ENCODE data around the gene TGFB2. TPM values are rescaled to one million over a fixed set of nuclear protein-coding genes. Genes with fewer than 3 reads are reported as not detected.

Gene TGFB2
- total RNA-seq, 3 donors from 2014 or later (not counting 1 experiment from before 2014, with no cell fraction given), result 0.07 TPM; not detected in 2

DNA sequence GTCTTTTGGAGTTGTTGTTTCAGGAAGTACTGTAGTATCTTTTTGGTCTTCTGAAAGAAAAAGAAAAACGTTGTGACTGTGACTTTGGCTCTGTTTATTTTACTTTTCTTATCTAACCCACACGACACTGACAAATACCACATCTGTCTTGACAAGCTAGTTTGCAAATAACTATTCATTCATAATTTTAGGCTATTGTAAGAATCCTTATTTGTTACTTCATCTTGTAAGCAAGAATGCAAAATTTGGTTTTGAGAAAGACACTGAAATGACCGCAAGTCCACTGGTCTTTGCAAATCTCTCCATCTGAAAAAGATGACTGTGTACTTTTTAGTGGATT is 12.7 kb downstream of the TGFB2 start:
- no peak overlapping the region for H3K4me3 ChIP-seq (ENCODE audit: low read length)
- no peaks in the 10 kb centered on the region for H3K4me1 ChIP-seq (ENCODE audit: control insufficient read depth, insufficient read depth, low read length)
- H3K27me3 Mint-ChIP-seq (ENCODE audit: low read depth in 2 of 2), result no peaks in the 10 kb centered on the region
- no peaks in the 10 kb centered on the region for H3K9me3 ChIP-seq (ENCODE audit: control insufficient read depth, insufficient read depth, low read length)
- no peaks in the 10 kb centered on the region for H3K36me3 Mint-ChIP-seq
- intact Hi-C loops (cut with micrococcal nuclease), result no loop called here
- no peaks in the 10 kb centered on the region for H3K4me1 Mint-ChIP-seq
- no peak overlapping the region for H3K27ac Mint-ChIP-seq
- no peak for ATAC-seq
- H3K9me3 Mint-ChIP-seq, result no peaks in the 10 kb centered on the region
- H3K27ac ChIP-seq (ENCODE audit: low read length), result no peak overlapping the region
- H3K27me3 ChIP-seq (ENCODE audit: control insufficient read depth, insufficient read depth, low read length), result no peaks in the 10 kb centered on the region
- no peaks in the 10 kb centered on the region for H3K36me3 ChIP-seq (ENCODE audit: control insufficient read depth, insufficient read depth, low read length)
- TF ChIP-seq, protein P1, sequence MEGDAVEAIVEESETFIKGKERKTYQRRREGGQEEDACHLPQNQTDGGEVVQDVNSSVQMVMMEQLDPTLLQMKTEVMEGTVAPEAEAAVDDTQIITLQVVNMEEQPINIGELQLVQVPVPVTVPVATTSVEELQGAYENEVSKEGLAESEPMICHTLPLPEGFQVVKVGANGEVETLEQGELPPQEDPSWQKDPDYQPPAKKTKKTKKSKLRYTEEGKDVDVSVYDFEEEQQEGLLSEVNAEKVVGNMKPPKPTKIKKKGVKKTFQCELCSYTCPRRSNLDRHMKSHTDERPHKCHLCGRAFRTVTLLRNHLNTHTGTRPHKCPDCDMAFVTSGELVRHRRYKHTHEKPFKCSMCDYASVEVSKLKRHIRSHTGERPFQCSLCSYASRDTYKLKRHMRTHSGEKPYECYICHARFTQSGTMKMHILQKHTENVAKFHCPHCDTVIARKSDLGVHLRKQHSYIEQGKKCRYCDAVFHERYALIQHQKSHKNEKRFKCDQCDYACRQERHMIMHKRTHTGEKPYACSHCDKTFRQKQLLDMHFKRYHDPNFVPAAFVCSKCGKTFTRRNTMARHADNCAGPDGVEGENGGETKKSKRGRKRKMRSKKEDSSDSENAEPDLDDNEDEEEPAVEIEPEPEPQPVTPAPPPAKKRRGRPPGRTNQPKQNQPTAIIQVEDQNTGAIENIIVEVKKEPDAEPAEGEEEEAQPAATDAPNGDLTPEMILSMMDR (IDR thresholded peaks at IDR 0.05), result no peak
- no peak for DNase-seq
- H3K4me3 Mint-ChIP-seq, result no peak overlapping the region
- 93% methylated on average over 1 of the region's 3 CpGs for WGBS (ENCODE audit: insufficient coverage)

DNA sequence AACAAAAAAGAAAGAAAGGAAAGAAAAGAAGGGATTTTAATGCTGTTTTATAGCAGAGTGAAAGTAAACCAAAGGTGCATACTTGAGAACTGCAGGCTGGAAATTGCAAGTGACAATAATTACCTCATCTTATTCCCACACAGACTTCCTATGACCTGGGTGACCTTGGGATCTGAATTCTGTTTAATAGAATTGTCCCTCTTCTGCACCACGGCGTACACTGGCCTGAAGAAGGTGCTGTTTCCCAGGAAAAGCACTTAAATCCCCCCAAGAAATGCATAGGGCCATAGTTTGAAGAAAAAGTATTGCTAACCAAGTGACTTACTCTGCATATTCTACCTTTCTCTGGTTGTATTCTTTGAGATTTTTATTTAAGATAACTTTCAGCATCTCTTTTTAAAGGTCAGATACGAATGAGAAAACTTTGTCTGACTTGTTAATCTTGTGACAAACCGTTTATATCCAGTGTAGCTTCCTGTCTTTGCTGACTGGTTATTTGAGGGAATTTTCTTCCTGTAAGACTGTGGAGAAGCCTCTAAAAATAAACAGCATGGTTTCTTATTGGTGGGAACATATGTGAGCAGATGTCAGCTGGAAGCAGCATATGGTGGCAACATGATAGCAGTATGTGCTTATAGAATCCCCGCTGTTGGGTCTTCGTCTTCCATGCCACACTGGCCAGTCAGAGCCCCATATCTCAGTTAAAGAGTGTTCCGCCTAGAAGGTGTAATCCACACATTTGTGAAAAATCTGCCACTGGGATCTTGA is 16.3 kb downstream of the TGFB2 start:
- H3K9me3 Mint-ChIP-seq, result no peaks in the 10 kb centered on the region
- Histone ChIP-seq H3K4me1 (ENCODE audit: control insufficient read depth, insufficient read depth, low read length) (no peaks in the 10 kb centered on the region), H3K9me3 (ENCODE audit: control insufficient read depth, insufficient read depth, low read length) (no peaks in the 10 kb centered on the region), H3K36me3 (ENCODE audit: control insufficient read depth, insufficient read depth, low read length) (no peaks in the 10 kb centered on the region), H3K27ac (ENCODE audit: low read length) (no peak overlapping the region), H3K4me3 (ENCODE audit: low read length) (no peak overlapping the region), H3K27me3 (ENCODE audit: control insufficient read depth, insufficient read depth, low read length) (no peaks in the 10 kb centered on the region)
- H3K27me3 Mint-ChIP-seq (ENCODE audit: low read depth in 2 of 2), result no peaks in the 10 kb centered on the region
- no peak overlapping the region for H3K27ac Mint-ChIP-seq
- TF ChIP-seq, protein P1 (IDR thresholded peaks at IDR 0.05), result no peak
- ATAC-seq (no peak), DNase-seq (no peak)
- no peak overlapping the region for H3K4me3 Mint-ChIP-seq
- intact Hi-C loops (cut with micrococcal nuclease), result no loop called here
- no peaks in the 10 kb centered on the region for H3K4me1 Mint-ChIP-seq
- H3K36me3 Mint-ChIP-seq, result no peaks in the 10 kb centered on the region
- WGBS (ENCODE audit: insufficient coverage), result 72% methylated on average over 7 of the region's 7 CpGs

DNA sequence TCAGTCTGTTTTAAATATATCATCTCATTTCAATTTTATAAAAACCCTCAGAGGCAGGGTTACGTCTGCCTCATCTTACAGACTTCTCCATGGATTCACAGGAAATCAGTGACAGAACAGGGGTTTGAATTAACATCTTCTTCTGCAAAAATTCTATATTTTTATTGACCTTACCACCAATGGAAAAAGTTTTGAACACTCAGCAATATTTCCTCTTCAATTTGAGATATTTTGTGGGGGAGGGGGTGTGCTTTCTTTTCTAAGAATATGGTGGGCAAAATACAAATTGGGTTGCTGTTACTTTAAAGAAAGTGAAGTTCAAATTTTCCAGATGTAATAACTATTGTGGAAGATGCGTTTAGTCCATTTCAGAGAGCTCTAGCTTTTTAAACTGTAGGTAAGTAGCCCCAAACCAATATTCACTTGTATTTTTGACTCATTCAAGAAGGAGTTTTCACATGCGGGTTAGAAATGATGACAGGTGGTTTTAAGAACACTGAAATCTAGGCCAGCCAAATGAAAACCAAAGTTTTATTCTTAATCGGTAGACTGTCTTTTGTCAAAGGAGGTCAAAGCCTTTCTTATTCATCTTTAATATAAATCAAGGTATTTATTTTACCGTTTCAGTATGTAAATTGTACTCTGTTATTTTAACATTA is 17.4 kb downstream of the TGFB2 start:
- Mint-ChIP-seq H3K27ac (no peak overlapping the region), H3K4me1 (no peaks in the 10 kb centered on the region), H3K9me3 (no peaks in the 10 kb centered on the region), H3K4me3 (no peak overlapping the region), H3K27me3 (ENCODE audit: low read depth in 2 of 2) (no peaks in the 10 kb centered on the region), H3K36me3 (no peaks in the 10 kb centered on the region)
- TF ChIP-seq, protein P1 (IDR thresholded peaks at IDR 0.05), result no peak
- Histone ChIP-seq H3K27ac (ENCODE audit: low read length) (no peak overlapping the region), H3K27me3 (ENCODE audit: control insufficient read depth, insufficient read depth, low read length) (no peaks in the 10 kb centered on the region), H3K9me3 (ENCODE audit: control insufficient read depth, insufficient read depth, low read length) (no peaks in the 10 kb centered on the region), H3K36me3 (ENCODE audit: control insufficient read depth, insufficient read depth, low read length) (no peaks in the 10 kb centered on the region), H3K4me3 (ENCODE audit: low read length) (no peak overlapping the region), H3K4me1 (ENCODE audit: control insufficient read depth, insufficient read depth, low read length) (no peaks in the 10 kb centered on the region)
- ATAC-seq (no peak), DNase-seq (no peak)
- intact Hi-C loops (cut with micrococcal nuclease), result no loop called here
- 71% methylated on average over 3 of the region's 5 CpGs for WGBS (ENCODE audit: insufficient coverage)
